DOHH2 (cell line): ENCODE results near the gene CORO1C.
A peak's percentile ranks its signal among the peaks of the same experiment; 100 is the strongest.

ENCODE experiments used
- CTCF ChIP-seq: fragments of 200-600 bp; sonication (generic); IDR thresholded peaks from one replicate; pipeline ENCODE4 v1.5.1; 2014; ENCODE audit warnings: antibody characterized with exemption, mild to moderate bottlenecking, low read depth, low read length; ENCODE audit not compliant: poor library complexity, severe bottlenecking
- EZH2phosphoT487 ChIP-seq: fragments of 200-600 bp; sonication (generic); IDR thresholded peaks from 2 replicates; pipeline ENCODE4 v1.6.1; 2017; ENCODE audit warnings: borderline replicate concordance, mild to moderate bottlenecking, antibody characterized with exemption, low read length, moderate library complexity, mixed read lengths

DNA sequence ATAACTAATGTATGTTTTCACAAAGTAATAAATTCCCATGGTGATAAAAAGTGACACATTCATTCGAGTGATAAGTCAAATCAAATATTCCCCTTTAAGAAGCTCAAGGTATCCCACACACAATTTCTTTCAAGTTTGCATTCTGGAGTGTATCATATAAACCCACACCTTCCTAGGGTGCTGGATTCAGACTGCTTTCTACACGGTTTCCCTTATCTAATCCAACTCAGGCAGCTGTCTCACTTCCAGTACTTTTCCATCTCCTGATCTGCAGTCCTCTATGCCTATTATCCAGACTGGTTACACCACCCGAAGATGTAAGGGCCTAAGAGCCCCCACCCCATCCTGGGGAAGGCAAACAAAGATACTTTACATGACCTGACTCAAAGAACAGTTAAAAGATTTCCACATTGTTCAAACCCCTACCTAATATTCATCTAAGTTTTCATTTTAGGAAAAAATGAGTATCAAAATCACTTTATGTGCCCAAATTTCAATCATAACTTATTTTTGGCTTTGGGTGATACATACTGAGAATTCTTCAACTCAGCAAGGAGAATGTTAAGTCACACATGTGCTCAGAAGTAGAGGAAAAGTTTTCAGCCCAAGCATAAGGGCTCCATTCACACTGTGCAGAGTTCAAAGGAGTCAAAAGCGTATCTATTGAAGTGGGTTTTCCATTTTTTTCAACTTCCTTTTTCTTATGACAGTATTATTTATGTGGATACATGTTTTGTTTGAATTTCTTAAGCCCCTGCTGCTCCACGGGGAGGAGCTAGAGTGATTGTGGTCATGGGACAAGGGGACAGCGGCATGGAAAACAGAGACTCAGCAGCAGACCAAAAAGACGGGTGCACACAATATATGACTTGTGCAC is 41.8 kb downstream of the CORO1C start:
- TF ChIP-seq CTCF, result peak; percentile 42
- no peak for TF ChIP-seq EZH2phosphoT487
